Measurements from ENCODE around the gene PLAGL2.

GRCh38 chr20:32249030-32249738 is 41.6 kb upstream of the PLAGL2 start:
- no peak for TF ChIP-seq EZH2phosphoT487 (IDR thresholded peaks at IDR 0.05)
- TF ChIP-seq CTCF (IDR thresholded peaks at IDR 0.05): no peak
